Endothelial cell (in vitro differentiated cells): Measurements from ENCODE around the gene AGPAT3. TPM values are rescaled to one million over a fixed set of nuclear protein-coding genes. Genes with fewer than 3 reads are reported as not detected.

Source experiments
- DNase-seq: peaks from one replicate; pipeline ENCODE4 v3.0.0; 2021; ENCODE audit warnings: low spot score
- H3K27ac Mint-ChIP-seq: one replicate; pipeline ENCODE4 v1.8.0; 2021; ENCODE audit warnings: mixed read lengths, inconsistent platforms; ENCODE audit not compliant: unreplicated experiment
- H3K27me3 Mint-ChIP-seq: one replicate; pipeline ENCODE4 v1.8.0; 2021; ENCODE audit warnings: mild to moderate bottlenecking, moderate library complexity, mixed read lengths, inconsistent platforms; ENCODE audit not compliant: unreplicated experiment
- H3K36me3 Mint-ChIP-seq: one replicate; pipeline ENCODE4 v1.8.0; 2021; ENCODE audit warnings: mild to moderate bottlenecking, low read depth, mixed read lengths, inconsistent platforms; ENCODE audit not compliant: unreplicated experiment
- H3K4me1 Mint-ChIP-seq: one replicate; pipeline ENCODE4 v1.8.0; 2021; ENCODE audit warnings: mild to moderate bottlenecking, mixed read lengths, inconsistent platforms; ENCODE audit not compliant: unreplicated experiment
- H3K4me3 Mint-ChIP-seq: one replicate; pipeline ENCODE4 v1.8.0; 2021; ENCODE audit warnings: mild to moderate bottlenecking, mixed read lengths, inconsistent platforms; ENCODE audit not compliant: unreplicated experiment
- H3K9me3 Mint-ChIP-seq: one replicate; pipeline ENCODE4 v1.8.0; 2021; ENCODE audit warnings: mixed read lengths, inconsistent platforms; ENCODE audit not compliant: unreplicated experiment
- total RNA-seq: library from RNA; stranded (reverse); fragmentation: NEBNext Ultra II Directional; extraction: Animal tissue kit (Norgen Biotek cat#: 25700); gene quantifications from one replicate; pipeline ENCODE4 v1.2.1, GENCODE V29; 2021; ENCODE audit not compliant: unreplicated experiment
- TF ChIP-seq, protein P1 (sequence below): fragments of 200-600 bp; sonication (generic); IDR thresholded peaks from one replicate; pipeline ENCODE4 v1.5.0; 2021; ENCODE audit warnings: antibody characterized with exemption; ENCODE audit not compliant: unreplicated experiment

The AGPAT3 gene
- total RNA-seq, 1 donor from 2014 or later, result 22.6 TPM

DNA sequence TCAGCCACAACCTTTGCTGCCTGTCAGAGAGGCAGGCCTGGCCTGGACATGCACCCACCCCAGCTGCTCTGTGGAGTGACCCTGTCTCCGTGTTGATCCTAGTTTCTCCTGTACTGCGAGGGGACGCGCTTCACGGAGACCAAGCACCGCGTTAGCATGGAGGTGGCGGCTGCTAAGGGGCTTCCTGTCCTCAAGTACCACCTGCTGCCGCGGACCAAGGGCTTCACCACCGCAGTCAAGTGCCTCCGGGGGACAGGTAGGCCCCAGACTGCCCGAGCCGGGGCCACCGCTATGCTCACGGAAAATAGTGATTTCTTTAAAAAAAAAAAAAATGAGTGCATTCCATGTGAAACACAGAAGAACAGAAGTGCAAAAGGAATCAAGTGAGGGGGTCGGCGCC lies 105.5 kb downstream of the AGPAT3 start:
- Mint-ChIP-seq H3K4me1 (no peaks in the 10 kb centered on the region), H3K27me3 (peaks cover 8% of the 10 kb centered on the region), H3K36me3 (peaks cover 9% of the 10 kb centered on the region), H3K4me3 (no peak overlapping the region), H3K9me3 (no peaks in the 10 kb centered on the region), H3K27ac (no peak overlapping the region)
- TF ChIP-seq, protein P1, sequence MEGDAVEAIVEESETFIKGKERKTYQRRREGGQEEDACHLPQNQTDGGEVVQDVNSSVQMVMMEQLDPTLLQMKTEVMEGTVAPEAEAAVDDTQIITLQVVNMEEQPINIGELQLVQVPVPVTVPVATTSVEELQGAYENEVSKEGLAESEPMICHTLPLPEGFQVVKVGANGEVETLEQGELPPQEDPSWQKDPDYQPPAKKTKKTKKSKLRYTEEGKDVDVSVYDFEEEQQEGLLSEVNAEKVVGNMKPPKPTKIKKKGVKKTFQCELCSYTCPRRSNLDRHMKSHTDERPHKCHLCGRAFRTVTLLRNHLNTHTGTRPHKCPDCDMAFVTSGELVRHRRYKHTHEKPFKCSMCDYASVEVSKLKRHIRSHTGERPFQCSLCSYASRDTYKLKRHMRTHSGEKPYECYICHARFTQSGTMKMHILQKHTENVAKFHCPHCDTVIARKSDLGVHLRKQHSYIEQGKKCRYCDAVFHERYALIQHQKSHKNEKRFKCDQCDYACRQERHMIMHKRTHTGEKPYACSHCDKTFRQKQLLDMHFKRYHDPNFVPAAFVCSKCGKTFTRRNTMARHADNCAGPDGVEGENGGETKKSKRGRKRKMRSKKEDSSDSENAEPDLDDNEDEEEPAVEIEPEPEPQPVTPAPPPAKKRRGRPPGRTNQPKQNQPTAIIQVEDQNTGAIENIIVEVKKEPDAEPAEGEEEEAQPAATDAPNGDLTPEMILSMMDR, result no peak
- DNase-seq, result no peak

DNA sequence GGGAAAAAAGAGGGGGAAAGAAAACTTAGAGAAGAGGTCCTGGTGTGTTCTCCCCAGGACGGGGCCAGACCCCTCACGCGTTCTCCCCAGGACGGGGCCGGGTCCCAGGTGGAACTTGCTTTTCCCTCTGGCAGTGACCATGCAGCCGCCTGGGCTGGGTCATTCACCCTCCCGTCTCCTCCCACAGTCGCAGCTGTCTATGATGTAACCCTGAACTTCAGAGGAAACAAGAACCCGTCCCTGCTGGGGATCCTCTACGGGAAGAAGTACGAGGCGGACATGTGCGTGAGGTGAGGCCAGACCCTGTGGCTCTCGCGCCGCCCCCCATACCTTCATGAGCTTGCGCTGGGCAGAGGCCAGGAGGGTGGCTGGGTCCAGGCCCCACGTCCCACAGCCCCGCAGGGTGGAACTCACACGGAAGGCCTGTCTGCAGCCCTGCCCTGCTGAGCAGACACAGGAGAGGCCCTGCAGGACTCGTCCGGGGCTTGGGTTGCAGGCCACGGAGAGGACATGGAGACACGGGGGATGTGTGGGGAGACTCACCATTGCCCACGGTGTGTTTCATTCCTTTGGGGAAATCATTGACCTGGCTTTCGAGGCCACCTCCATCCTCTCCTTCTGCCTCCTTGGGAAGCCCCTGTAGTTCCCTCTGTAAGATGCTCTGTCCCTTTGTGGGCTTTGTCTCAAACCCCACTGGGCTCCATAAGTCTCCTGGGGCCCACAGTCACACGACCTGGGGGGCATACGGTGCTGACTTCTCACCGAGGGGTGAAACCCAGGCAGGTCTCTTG lies 106.4 kb downstream of the AGPAT3 start:
- Mint-ChIP-seq H3K27ac (no peak overlapping the region), H3K9me3 (no peaks in the 10 kb centered on the region), H3K4me3 (no peak overlapping the region), H3K36me3 (peaks cover 9% of the 10 kb centered on the region), H3K4me1 (no peaks in the 10 kb centered on the region), H3K27me3 (peaks cover 8% of the 10 kb centered on the region)
- DNase-seq, result no peak
- TF ChIP-seq, protein P1, result no peak

DNA sequence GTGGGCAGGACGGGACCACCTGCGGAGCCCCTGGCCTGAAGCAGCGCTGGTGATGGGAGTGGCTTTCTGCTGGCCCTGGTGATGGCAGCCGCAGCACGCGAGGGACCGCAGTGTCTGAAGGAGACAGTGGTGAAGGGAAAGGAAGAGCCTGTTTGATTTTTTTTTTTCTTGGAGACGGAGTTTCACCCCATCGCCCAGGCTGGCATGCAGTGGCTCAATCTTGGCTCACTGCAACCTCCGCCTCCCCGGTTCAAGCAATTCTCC lies 106.9 kb downstream of the AGPAT3 start:
- no peaks in the 10 kb centered on the region for H3K9me3 Mint-ChIP-seq
- H3K27ac Mint-ChIP-seq, result no peak overlapping the region
- no peak for DNase-seq
- H3K36me3 Mint-ChIP-seq, result peaks cover 9% of the 10 kb centered on the region
- peaks cover 8% of the 10 kb centered on the region for H3K27me3 Mint-ChIP-seq
- H3K4me3 Mint-ChIP-seq, result no peak overlapping the region
- no peaks in the 10 kb centered on the region for H3K4me1 Mint-ChIP-seq
- TF ChIP-seq, protein P1, result no peak

DNA sequence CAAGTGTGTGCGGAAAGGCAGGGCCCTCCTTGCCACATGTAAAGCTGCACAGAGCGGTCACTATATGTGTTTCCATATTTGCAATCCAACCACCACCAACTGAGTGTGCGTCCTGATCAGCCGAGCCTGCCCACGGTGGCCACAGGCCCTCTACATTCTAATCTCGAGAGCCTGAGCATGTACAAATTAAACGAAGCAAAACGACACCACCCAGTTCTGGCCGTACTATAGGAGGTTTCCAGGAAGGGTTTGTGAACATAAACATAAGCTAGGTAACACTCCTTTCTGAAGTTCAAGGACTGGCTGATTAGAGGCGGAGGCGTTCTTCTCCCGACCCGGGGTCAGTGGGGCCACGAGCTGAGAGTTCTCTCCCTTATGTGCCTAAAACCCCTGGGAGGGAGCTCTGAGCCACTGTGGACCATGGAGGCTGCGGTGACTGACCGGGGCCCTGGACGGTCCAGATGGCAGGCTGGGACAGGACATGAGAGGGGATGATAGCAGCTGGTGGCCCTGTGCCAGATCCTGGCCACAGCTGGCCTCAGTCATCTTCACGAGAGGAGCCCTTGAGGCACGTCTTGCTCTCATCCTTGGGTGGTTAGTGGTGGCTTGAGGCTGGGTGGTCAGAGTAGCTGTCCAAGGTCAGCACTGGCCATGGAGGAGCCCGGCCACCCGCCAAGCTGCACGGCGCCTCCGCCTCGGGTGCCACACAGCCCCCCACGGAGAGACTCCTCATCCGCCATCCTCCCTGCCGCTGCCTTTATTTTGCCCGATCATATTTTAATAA lies 108.0 kb downstream of the AGPAT3 start:
- no peak overlapping the region for H3K4me3 Mint-ChIP-seq
- peaks cover 8% of the 10 kb centered on the region for H3K27me3 Mint-ChIP-seq
- H3K36me3 Mint-ChIP-seq, result peaks cover 9% of the 10 kb centered on the region
- no peaks in the 10 kb centered on the region for H3K4me1 Mint-ChIP-seq
- TF ChIP-seq, protein P1, result no peak
- no peak overlapping the region for H3K27ac Mint-ChIP-seq
- H3K9me3 Mint-ChIP-seq, result no peaks in the 10 kb centered on the region
- DNase-seq, result no peak

DNA sequence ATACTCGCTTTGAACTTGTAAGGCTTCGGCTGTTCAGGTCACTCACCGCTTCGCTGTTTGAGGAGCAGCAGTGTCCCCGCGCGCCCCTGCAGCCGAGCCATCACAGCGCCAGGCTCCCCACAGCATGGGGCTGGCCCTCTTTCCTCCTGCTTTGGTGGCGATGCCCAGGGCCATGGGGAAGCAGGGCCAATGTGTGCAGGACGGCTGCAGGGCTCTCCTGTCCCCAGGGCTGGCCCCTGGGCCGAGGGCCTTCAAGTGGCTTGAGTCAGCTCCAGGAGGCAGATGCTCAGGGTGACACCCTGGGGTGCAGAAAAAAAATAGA lies 108.6 kb downstream of the AGPAT3 start:
- Mint-ChIP-seq H3K4me3 (no peak overlapping the region), H3K27me3 (peaks cover 8% of the 10 kb centered on the region), H3K27ac (no peak overlapping the region), H3K36me3 (peaks cover 9% of the 10 kb centered on the region), H3K4me1 (no peaks in the 10 kb centered on the region), H3K9me3 (no peaks in the 10 kb centered on the region)
- DNase-seq, result no peak
- TF ChIP-seq, protein P1, result no peak
